ENCODE results near the gene ADGRF5.
"Not testable (repeated sequence)": the region's sequence is repeated elsewhere in the genome, so short reads cannot be mapped to it uniquely, and the experiment has no call there.

The ADGRF5 gene

GRCh38 chr6:46848684-46849360 is 72.9 kb downstream of the ADGRF5 start:
- H3K9ac ChIP-seq (ENCODE audit: low read length): no peak overlapping the region
- H3K4me3 ChIP-seq (ENCODE audit: low read depth in 1 of 2, low read length in 2 of 2): no peak overlapping the region

GRCh38 chr6:46845126-46845525 is 76.6 kb downstream of the ADGRF5 start:
- Histone ChIP-seq H3K9me3 (ENCODE audit: low read length) (no peaks in the 10 kb centered on the region), H3K36me3 (ENCODE audit: insufficient read depth, low read length) (no peaks in the 10 kb centered on the region), H3K4me1 (ENCODE audit: insufficient read depth, low read length) (no peaks in the 10 kb centered on the region), H3K4me3 (ENCODE audit: low read depth in 1 of 2, low read length in 2 of 2) (no peak overlapping the region), H3K9ac (ENCODE audit: low read length) (no peak overlapping the region), H3K27ac (ENCODE audit: low read depth, low read length) (no peak overlapping the region), H3K27me3 (ENCODE audit: control insufficient read depth in 1 of 2, insufficient read depth in 2 of 2, low read length in 2 of 2) (no peaks in the 10 kb centered on the region)

More at GRCh38 chr6:46848684-46849360, 72.9 kb downstream of the ADGRF5 start:
- Histone ChIP-seq H3K27me3 (ENCODE audit: control insufficient read depth in 1 of 2, insufficient read depth in 2 of 2, low read length in 2 of 2) (no peaks in the 10 kb centered on the region), H3K9me3 (ENCODE audit: low read length) (no peaks in the 10 kb centered on the region), H3K27ac (ENCODE audit: low read depth, low read length) (no peak overlapping the region), H3K36me3 (ENCODE audit: insufficient read depth, low read length) (no peaks in the 10 kb centered on the region), H3K4me1 (ENCODE audit: insufficient read depth, low read length) (no peaks in the 10 kb centered on the region)

- not testable (repeated sequence) for H3K9me3 ChIP-seq (ENCODE audit: low read length); H3K36me3 ChIP-seq (ENCODE audit: insufficient read depth, low read length); H3K4me1 ChIP-seq (ENCODE audit: insufficient read depth, low read length); H3K9ac ChIP-seq (ENCODE audit: low read length); H3K4me3 ChIP-seq (ENCODE audit: low read depth in 1 of 2, low read length in 2 of 2); H3K27me3 ChIP-seq (ENCODE audit: control insufficient read depth in 1 of 2, insufficient read depth in 2 of 2, low read length in 2 of 2); H3K27ac ChIP-seq (ENCODE audit: low read depth, low read length)
Measured at GRCh38 chr6:46842252-46842846, 79.4 kb downstream of the ADGRF5 start.

DNA sequence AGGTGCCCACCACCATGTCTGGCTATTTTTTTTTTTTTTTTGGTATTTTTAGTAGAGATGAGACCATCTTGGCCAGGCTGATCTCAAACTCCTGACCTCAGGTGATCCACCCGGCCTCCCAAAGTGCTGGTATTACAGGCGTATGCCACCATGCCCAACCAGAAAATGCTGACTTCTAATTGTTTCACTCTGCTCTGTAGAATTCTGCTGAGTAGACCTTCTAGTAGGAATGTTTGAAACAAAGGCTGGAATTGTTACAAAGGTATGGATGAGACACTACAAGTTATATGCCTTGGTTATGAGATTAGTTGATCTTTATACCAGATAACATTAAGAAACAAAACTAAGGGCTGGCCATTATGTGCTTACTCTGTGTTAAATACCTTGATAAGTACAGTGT is 83.7 kb downstream of the ADGRF5 start:
- no peaks in the 10 kb centered on the region for H3K36me3 ChIP-seq (ENCODE audit: insufficient read depth, low read length)
- H3K4me1 ChIP-seq (ENCODE audit: insufficient read depth, low read length): peaks cover 12% of the 10 kb centered on the region
- H3K9me3 ChIP-seq (ENCODE audit: low read length): no peaks in the 10 kb centered on the region
- no peak overlapping the region for H3K9ac ChIP-seq (ENCODE audit: low read length)
- no peak overlapping the region for H3K4me3 ChIP-seq (ENCODE audit: low read depth in 1 of 2, low read length in 2 of 2)
- H3K27me3 ChIP-seq (ENCODE audit: control insufficient read depth in 1 of 2, insufficient read depth in 2 of 2, low read length in 2 of 2): no peaks in the 10 kb centered on the region
- no peak overlapping the region for H3K27ac ChIP-seq (ENCODE audit: low read depth, low read length)

DNA sequence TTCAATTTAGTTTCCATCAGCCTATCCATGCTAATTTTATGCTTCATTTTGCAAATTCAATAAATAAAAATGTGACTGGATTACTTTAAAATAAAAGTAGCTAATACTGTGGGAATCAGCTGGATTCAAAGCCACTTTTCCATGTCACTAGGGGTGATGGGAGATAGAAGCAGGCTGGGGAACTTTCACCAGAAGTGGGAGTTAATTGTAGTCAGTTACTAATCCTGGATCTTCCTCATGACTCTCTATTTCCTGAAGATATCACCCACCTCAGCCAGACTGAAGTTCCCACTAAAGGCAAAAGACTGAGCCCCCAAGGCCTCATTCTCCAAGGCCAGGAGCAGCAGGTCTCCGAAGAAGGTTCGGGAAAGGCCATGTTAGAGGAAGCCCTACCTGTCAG is 86.7 kb downstream of the ADGRF5 start:
- not testable (repeated sequence) for H3K27me3 ChIP-seq (ENCODE audit: control insufficient read depth in 1 of 2, insufficient read depth in 2 of 2, low read length in 2 of 2); H3K4me3 ChIP-seq (ENCODE audit: low read depth in 1 of 2, low read length in 2 of 2); H3K9me3 ChIP-seq (ENCODE audit: low read length); H3K27ac ChIP-seq (ENCODE audit: low read depth, low read length); H3K36me3 ChIP-seq (ENCODE audit: insufficient read depth, low read length); H3K9ac ChIP-seq (ENCODE audit: low read length)
- H3K4me1 ChIP-seq (ENCODE audit: insufficient read depth, low read length): peaks cover 12% of the 10 kb centered on the region

DNA sequence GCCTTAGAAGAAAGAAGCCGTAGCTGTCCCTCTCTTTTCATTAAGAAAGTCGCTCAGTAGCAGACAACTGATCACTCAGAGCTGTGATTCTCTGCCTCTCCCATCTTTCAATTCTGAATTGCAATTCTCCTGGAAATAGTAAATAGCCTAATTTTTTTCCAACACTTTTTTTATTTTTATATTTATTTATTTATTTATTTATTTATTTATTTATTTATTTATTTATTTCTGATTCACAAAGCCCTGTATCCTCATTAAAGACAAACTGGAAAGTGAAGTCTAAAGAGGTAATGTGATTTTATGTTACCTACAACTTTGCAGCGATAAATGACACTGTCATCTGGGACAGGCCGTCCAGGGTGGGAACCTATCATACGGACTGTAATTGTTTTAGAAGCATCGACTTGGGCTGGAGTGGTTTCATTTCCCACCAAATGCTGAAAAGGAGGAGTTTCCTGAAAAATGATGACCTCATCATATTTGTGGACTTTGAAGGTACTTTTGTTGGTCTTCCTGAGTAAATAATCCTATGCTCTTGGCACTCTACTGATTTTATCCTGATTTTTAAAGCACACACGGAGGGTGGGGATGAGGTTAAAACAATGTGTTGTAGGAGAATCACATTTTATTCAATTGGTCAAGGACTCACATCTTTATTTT is 87.4 kb downstream of the ADGRF5 start:
- H3K4me1 ChIP-seq (ENCODE audit: insufficient read depth, low read length): peaks cover 12% of the 10 kb centered on the region
- not testable (repeated sequence) for H3K4me3 ChIP-seq (ENCODE audit: low read depth in 1 of 2, low read length in 2 of 2); H3K36me3 ChIP-seq (ENCODE audit: insufficient read depth, low read length); H3K27me3 ChIP-seq (ENCODE audit: control insufficient read depth in 1 of 2, insufficient read depth in 2 of 2, low read length in 2 of 2); H3K9me3 ChIP-seq (ENCODE audit: low read length); H3K27ac ChIP-seq (ENCODE audit: low read depth, low read length); H3K9ac ChIP-seq (ENCODE audit: low read length)

GRCh38 chr6:46832816-46833215 is 88.9 kb downstream of the ADGRF5 start:
- Histone ChIP-seq H3K9ac (ENCODE audit: low read length) (no peak overlapping the region), H3K4me3 (ENCODE audit: low read depth in 1 of 2, low read length in 2 of 2) (no peak overlapping the region), H3K4me1 (ENCODE audit: insufficient read depth, low read length) (peaks cover 12% of the 10 kb centered on the region), H3K9me3 (ENCODE audit: low read length) (no peaks in the 10 kb centered on the region), H3K27ac (ENCODE audit: low read depth, low read length) (no peak overlapping the region), H3K27me3 (ENCODE audit: control insufficient read depth in 1 of 2, insufficient read depth in 2 of 2, low read length in 2 of 2) (no peaks in the 10 kb centered on the region), H3K36me3 (ENCODE audit: insufficient read depth, low read length) (no peaks in the 10 kb centered on the region)

DNA sequence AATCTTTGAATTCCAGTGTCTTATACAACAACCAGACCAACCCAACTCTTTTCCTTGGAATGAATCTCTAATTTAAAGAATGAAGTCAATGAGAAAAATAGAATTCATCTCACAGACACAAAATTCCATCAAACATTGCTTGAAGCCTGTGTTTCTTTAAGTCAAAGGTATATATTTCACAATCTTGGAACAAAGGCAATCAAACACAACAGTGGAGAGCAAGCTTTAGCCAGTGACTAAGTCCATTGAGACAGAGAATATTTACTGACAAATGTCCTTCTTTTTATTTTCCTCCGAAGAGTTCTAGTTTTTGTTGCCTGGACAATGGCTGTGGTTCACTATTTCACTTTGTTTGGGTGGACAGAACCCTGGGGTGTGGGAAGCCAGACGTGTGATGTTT is 92.8 kb downstream of the ADGRF5 start:
- H3K36me3 ChIP-seq (ENCODE audit: insufficient read depth, low read length): no peaks in the 10 kb centered on the region
- no peaks in the 10 kb centered on the region for H3K9me3 ChIP-seq (ENCODE audit: low read length)
- H3K9ac ChIP-seq (ENCODE audit: low read length): no peak overlapping the region
- H3K27me3 ChIP-seq (ENCODE audit: control insufficient read depth in 1 of 2, insufficient read depth in 2 of 2, low read length in 2 of 2): no peaks in the 10 kb centered on the region
- H3K4me1 ChIP-seq (ENCODE audit: insufficient read depth, low read length): no peaks in the 10 kb centered on the region
- no peak overlapping the region for H3K27ac ChIP-seq (ENCODE audit: low read depth, low read length)
- no peak overlapping the region for H3K4me3 ChIP-seq (ENCODE audit: low read depth in 1 of 2, low read length in 2 of 2)

DNA sequence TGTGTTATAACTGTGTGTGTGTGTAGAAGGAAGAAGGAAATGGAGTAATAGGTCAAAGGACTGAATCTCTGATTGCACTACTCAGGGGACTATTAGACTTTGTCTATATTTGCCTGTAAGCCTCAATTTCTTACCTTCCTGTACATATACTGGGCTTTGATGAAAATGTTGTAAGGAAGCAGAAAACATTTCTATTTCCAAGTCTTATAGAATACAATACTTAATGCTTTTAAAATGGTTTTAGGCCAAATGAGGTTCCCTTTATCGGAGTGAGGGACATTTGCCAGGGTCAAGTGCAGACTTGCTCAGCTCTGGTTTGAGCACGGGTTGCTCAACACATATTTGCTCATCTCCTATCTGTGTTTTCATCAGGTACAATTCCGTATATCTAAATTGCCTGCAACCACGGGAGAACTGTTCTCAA is 100.3 kb downstream of the ADGRF5 start:
- no peaks in the 10 kb centered on the region for H3K36me3 ChIP-seq (ENCODE audit: insufficient read depth, low read length)

DNA sequence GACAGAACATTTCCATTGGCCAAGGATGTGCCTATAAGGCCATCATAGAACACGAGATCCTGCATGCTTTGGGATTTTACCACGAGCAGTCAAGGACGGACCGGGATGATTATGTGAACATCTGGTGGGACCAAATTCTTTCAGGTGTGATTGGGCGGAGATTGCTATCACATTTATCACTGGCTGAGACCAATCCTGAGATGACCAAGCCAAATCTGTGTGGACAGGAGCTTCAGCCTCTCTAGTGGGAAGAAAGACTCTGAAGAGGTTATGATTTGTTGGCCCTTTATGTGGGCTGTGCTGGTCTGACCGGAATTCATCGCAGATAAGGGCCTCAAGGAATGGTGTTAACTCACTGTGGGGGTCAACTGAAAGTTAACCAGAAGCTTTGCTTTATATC is 102.2 kb downstream of the ADGRF5 start:
- Histone ChIP-seq H3K36me3 (ENCODE audit: insufficient read depth, low read length) (no peaks in the 10 kb centered on the region), H3K4me3 (ENCODE audit: low read depth in 1 of 2, low read length in 2 of 2) (no peak overlapping the region), H3K9me3 (ENCODE audit: low read length) (no peaks in the 10 kb centered on the region), H3K27me3 (ENCODE audit: control insufficient read depth in 1 of 2, insufficient read depth in 2 of 2, low read length in 2 of 2) (no peaks in the 10 kb centered on the region), H3K4me1 (ENCODE audit: insufficient read depth, low read length) (no peaks in the 10 kb centered on the region), H3K27ac (ENCODE audit: low read depth, low read length) (no peak overlapping the region), H3K9ac (ENCODE audit: low read length) (no peak overlapping the region)

More for the DNA sequence above, 100.3 kb downstream of the ADGRF5 start:
- no peak overlapping the region for H3K9ac ChIP-seq (ENCODE audit: low read length)
- no peaks in the 10 kb centered on the region for H3K4me1 ChIP-seq (ENCODE audit: insufficient read depth, low read length)
- no peaks in the 10 kb centered on the region for H3K27me3 ChIP-seq (ENCODE audit: control insufficient read depth in 1 of 2, insufficient read depth in 2 of 2, low read length in 2 of 2)
- H3K27ac ChIP-seq (ENCODE audit: low read depth, low read length): no peak overlapping the region
- H3K4me3 ChIP-seq (ENCODE audit: low read depth in 1 of 2, low read length in 2 of 2): no peak overlapping the region
- H3K9me3 ChIP-seq (ENCODE audit: low read length): no peaks in the 10 kb centered on the region

DNA sequence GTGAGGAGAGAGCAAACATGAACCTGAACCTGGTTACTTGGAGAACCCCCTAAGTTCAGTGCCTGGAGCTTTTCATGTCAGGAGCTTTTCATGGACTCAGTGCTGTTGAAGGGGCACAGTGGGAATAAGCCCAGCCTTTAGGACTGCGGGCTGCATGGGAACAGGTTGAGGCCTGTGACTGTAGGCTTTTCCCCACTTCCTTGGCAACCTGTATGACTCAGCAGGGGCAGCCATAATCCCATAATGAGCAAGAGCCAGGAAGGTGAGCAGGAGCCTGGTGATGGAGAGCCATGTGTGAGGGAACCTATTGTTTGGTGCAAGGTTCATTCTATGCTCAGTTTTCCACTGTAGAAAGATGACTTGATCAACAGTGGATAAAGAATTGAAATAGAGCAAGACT is 105.1 kb downstream of the ADGRF5 start:
- no peak overlapping the region for H3K27ac ChIP-seq (ENCODE audit: low read depth, low read length)
- no peaks in the 10 kb centered on the region for H3K27me3 ChIP-seq (ENCODE audit: control insufficient read depth in 1 of 2, insufficient read depth in 2 of 2, low read length in 2 of 2)
- H3K4me3 ChIP-seq (ENCODE audit: low read depth in 1 of 2, low read length in 2 of 2): no peak overlapping the region
- no peak overlapping the region for H3K9ac ChIP-seq (ENCODE audit: low read length)
- H3K4me1 ChIP-seq (ENCODE audit: insufficient read depth, low read length): no peaks in the 10 kb centered on the region
- H3K9me3 ChIP-seq (ENCODE audit: low read length): no peaks in the 10 kb centered on the region
- no peaks in the 10 kb centered on the region for H3K36me3 ChIP-seq (ENCODE audit: insufficient read depth, low read length)

DNA sequence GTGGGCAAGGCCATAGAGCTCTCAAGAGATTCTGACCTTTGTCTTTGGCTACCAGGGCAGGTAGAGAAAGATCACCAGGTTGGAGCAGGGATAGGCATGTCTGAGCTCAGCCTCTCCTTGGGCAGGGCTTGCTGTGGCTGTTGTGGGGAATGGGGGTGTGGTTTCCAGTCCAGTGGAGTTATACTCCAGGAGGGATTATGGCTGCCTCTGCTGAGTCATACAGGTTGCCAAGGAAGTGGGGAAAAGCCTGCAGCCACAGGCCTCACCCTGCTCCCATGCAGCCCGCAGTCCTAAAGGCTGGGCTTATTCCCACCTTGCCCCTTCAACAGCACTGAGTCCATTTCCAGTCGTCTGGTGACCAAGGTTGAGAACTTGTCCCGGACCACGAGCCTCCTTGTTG is 106.6 kb downstream of the ADGRF5 start:
- Histone ChIP-seq H3K36me3 (ENCODE audit: insufficient read depth, low read length) (no peaks in the 10 kb centered on the region), H3K27me3 (ENCODE audit: control insufficient read depth in 1 of 2, insufficient read depth in 2 of 2, low read length in 2 of 2) (no peaks in the 10 kb centered on the region), H3K4me3 (ENCODE audit: low read depth in 1 of 2, low read length in 2 of 2) (no peak overlapping the region), H3K9ac (ENCODE audit: low read length) (no peak overlapping the region), H3K27ac (ENCODE audit: low read depth, low read length) (no peak overlapping the region), H3K9me3 (ENCODE audit: low read length) (no peaks in the 10 kb centered on the region), H3K4me1 (ENCODE audit: insufficient read depth, low read length) (no peaks in the 10 kb centered on the region)

Measured in muscle layer of colon (tissue), 2 donors.